ENCODE measurements around the gene ABITRAM.

GRCh38 chr9:108921200-108921599, 13.0 kb upstream of the ABITRAM start:
- TF ChIP-seq CTCF (conservative IDR thresholded peaks at IDR 0.05; ENCODE audit: low read length) (no peak), EZH2phosphoT487 (IDR thresholded peaks at IDR 0.05; ENCODE audit: borderline replicate concordance, low read depth, low read length) (no peak)
